H1 (cell line): ENCODE results near the gene RAD51D. TPM values are rescaled to one million over a fixed set of nuclear protein-coding genes. Genes with fewer than 3 reads are reported as not detected.

ENCODE experiments used
- CTCF ChIA-PET: fragments of 300-600 bp; sonication (Branson Sonifier 250); formaldehyde crosslinking; loops from one replicate; lab custom pipeline; 2021; ENCODE audit not compliant: partially characterized antibody; lab: Charles Lee
- POLR2A ChIA-PET: fragments of 300-600 bp; sonication (Branson Sonifier 250); formaldehyde crosslinking; loops from one replicate; lab custom pipeline; 2021; ENCODE audit warnings: inconsistent platforms; ENCODE audit not compliant: partially characterized antibody; lab: Charles Lee
- DNase-seq, 2 experiments: peaks; one replicate each; pipeline versions ENCODE4 v3.0.0 to v3.0.0-alpha.2; 2010 to 2022; ENCODE audit warnings: low spot score in 2 of 2, low read depth in 1 of 2, mixed read lengths in 1 of 2
- FAIRE-seq: peaks from 2 replicates; lab custom pipeline; 2011; peaks lifted over from hg19 to GRCh38; lab: Jason Lieb, UNC
- H2AFZ ChIP-seq: 2 replicates; pipeline ENCODE4 v1.8.1; 2012; ENCODE audit warnings: low read length, inconsistent platforms
- H2AK5ac ChIP-seq: 2 replicates; pipeline ENCODE4 v1.6.1; 2013; ENCODE audit warnings: low read depth, low read length
- H2BK120ac ChIP-seq: replicated peaks from 2 replicates; pipeline ENCODE3; 2013; ENCODE audit warnings: low read depth, low read length, inconsistent platforms
- H2BK12ac ChIP-seq: 2 replicates; pipeline ENCODE4 v1.6.1; 2013; ENCODE audit warnings: low read depth, low read length
- H2BK15ac ChIP-seq: 2 replicates; pipeline ENCODE4 v1.6.1; 2013; ENCODE audit warnings: low read length
- H2BK20ac ChIP-seq: 2 replicates; pipeline ENCODE4 v1.6.1; 2013; ENCODE audit warnings: low read length
- H2BK5ac ChIP-seq: 2 replicates; pipeline ENCODE4 v1.6.1; 2013; ENCODE audit warnings: low read depth, low read length
- H3K14ac ChIP-seq: 2 replicates; pipeline ENCODE4 v1.6.1; 2013; ENCODE audit warnings: inconsistent platforms; ENCODE audit not compliant: insufficient read length
- H3K18ac ChIP-seq: 2 replicates; pipeline ENCODE4 v1.6.1; 2013; ENCODE audit warnings: low read length; ENCODE audit errors: extremely low read depth
- H3K23ac ChIP-seq: 2 replicates; pipeline ENCODE4 v1.6.1; 2013; ENCODE audit warnings: inconsistent platforms; ENCODE audit not compliant: insufficient read length
- H3K23me2 ChIP-seq: 2 replicates; pipeline ENCODE4 v1.6.1; 2013; ENCODE audit warnings: low read depth, low read length
- H3K27ac ChIP-seq: 2 replicates; pipeline ENCODE4 v1.6.1; 2011; ENCODE audit warnings: low read depth, low read length, inconsistent platforms
- H3K27me3 ChIP-seq, 4 experiments: replicated peaks in 1 of 4; 1 replicate in 1 of 4; 2 replicates in 3 of 4; pipeline versions ENCODE4 v1.6.1 to v1.8.1; 2011 to 2013; ENCODE audit warnings: low read length in 3 of 4, mild to moderate bottlenecking in 3 of 4, inconsistent platforms in 2 of 4, mixed read lengths in 2 of 4, moderate library complexity in 1 of 4; ENCODE audit not compliant: control insufficient read depth in 3 of 4, insufficient read depth in 3 of 4; ENCODE audit errors: extremely low read depth in 1 of 4
- H3K36me3 ChIP-seq, 4 experiments: 2 replicates each; pipeline versions ENCODE4 v1.6.1 to v1.8.1; 2011 to 2013; ENCODE audit warnings: mild to moderate bottlenecking in 4 of 4, low read length in 3 of 4, moderate library complexity in 2 of 4, control low read depth in 1 of 4, inconsistent platforms in 1 of 4; ENCODE audit not compliant: insufficient read depth in 4 of 4, control insufficient read depth in 2 of 4
- H3K4ac ChIP-seq: replicated peaks from 2 replicates; pipeline ENCODE3; 2013; ENCODE audit warnings: low read length, low read depth, mixed read lengths, inconsistent platforms; ENCODE audit not compliant: insufficient read length
- H3K4me1 ChIP-seq, 4 experiments: replicated peaks in 1 of 4; 1 replicate in 1 of 4; 2 replicates in 3 of 4; pipeline versions ENCODE4 v1.6.1 to v1.8.1; 2011 to 2013; ENCODE audit warnings: low read length in 3 of 4, inconsistent platforms in 2 of 4, mixed read lengths in 1 of 4; ENCODE audit not compliant: insufficient read depth in 4 of 4, control insufficient read depth in 3 of 4
- H3K4me2 ChIP-seq, 2 experiments: 2 replicates each; pipeline versions ENCODE4 v1.6.1 to v1.8.1; 2011 to 2013; ENCODE audit warnings: low read depth in 2 of 2, low read length in 2 of 2, control low read depth in 1 of 2, inconsistent platforms in 1 of 2, mild to moderate bottlenecking in 1 of 2; ENCODE audit not compliant: insufficient read depth in 1 of 2
- H3K4me3 ChIP-seq, 4 experiments: fragments of 200-600, 300-600 bp in 1 of 4; sonication (generic), shearing (Covaris generic), sonication (Bioruptor Twin) in 1 of 4; 2 replicates each; pipeline versions ENCODE4 v1.5.1 to v1.8.1; 2011 to 2016; ENCODE audit warnings: low read length in 4 of 4, low read depth in 3 of 4, control low read depth in 2 of 4, inconsistent platforms in 2 of 4, mild to moderate bottlenecking in 2 of 4, mixed read lengths in 1 of 4, moderate library complexity in 1 of 4; ENCODE audit not compliant: insufficient read depth in 2 of 4; ENCODE audit errors: extremely low read depth in 1 of 4
- H3K56ac ChIP-seq: replicated peaks from 2 replicates; pipeline ENCODE3; 2013; ENCODE audit warnings: low read depth, mild to moderate bottlenecking, mixed read lengths, low read length, inconsistent platforms; ENCODE audit not compliant: insufficient read length
- H3K79me1 ChIP-seq: 2 replicates; pipeline ENCODE4 v1.6.1; 2013; ENCODE audit warnings: low read depth, low read length, control low read depth
- H3K79me2 ChIP-seq, 2 experiments: 2 replicates each; pipeline versions ENCODE4 v1.6.1 to v1.8.1; 2012 to 2013; ENCODE audit warnings: low read length in 2 of 2, mild to moderate bottlenecking in 2 of 2, inconsistent platforms in 1 of 2; ENCODE audit not compliant: insufficient read depth in 2 of 2, control insufficient read depth in 1 of 2
- H3K9ac ChIP-seq, 4 experiments: replicated peaks in 1 of 4; 1 replicate in 1 of 4; 2 replicates in 3 of 4; pipeline versions ENCODE4 v1.6.1 to v1.8.1; 2011 to 2013; ENCODE audit warnings: low read depth in 3 of 4, low read length in 3 of 4, control low read depth in 2 of 4, mild to moderate bottlenecking in 2 of 4, moderate library complexity in 2 of 4, inconsistent platforms in 1 of 4; ENCODE audit errors: extremely low read depth in 1 of 4
- H3K9me3 ChIP-seq, 2 experiments: 2 replicates each; pipeline versions ENCODE4 v1.6.1 to v1.8.1; 2012 to 2013; ENCODE audit warnings: mild to moderate bottlenecking in 2 of 2, moderate library complexity in 2 of 2, control low read depth in 1 of 2, inconsistent platforms in 1 of 2, low read depth in 1 of 2, low read length in 1 of 2, mixed read lengths in 1 of 2; ENCODE audit not compliant: insufficient read depth in 2 of 2
- H4K20me1 ChIP-seq, 2 experiments: replicated peaks in 1 of 2; 2 replicates each; pipeline versions ENCODE3 to v1.8.1; 2011 to 2013; ENCODE audit warnings: inconsistent platforms in 2 of 2, low read length in 2 of 2, mild to moderate bottlenecking in 1 of 2; ENCODE audit not compliant: insufficient read depth in 2 of 2, control insufficient read depth in 1 of 2
- H4K5ac ChIP-seq: 2 replicates; pipeline ENCODE4 v1.6.1; 2013; ENCODE audit warnings: low read length, low read depth, mixed read lengths, inconsistent platforms; ENCODE audit not compliant: insufficient read length
- H4K8ac ChIP-seq: 2 replicates; pipeline ENCODE4 v1.8.0; 2013; ENCODE audit warnings: mild to moderate bottlenecking, moderate library complexity, low read length, inconsistent platforms; ENCODE audit not compliant: insufficient read depth; ENCODE audit errors: extremely low read depth
- H4K91ac ChIP-seq: replicated peaks from 2 replicates; pipeline ENCODE3; 2013; ENCODE audit warnings: low read length, mixed read lengths, inconsistent platforms; ENCODE audit not compliant: insufficient read length
- BACH1 ChIP-seq: IDR thresholded peaks from 2 replicates; pipeline ENCODE4 v1.6.1; 2012; ENCODE audit warnings: low read length, improper control_type of control experiment
- CHD1 ChIP-seq: IDR thresholded peaks from 2 replicates; pipeline ENCODE4 v1.6.1; 2012; ENCODE audit warnings: low read depth, low read length, improper control_type of control experiment
- WGBS, 2 experiments: shearing (Covaris generic) in 1 of 2; methylation state at CpG; one replicate each; pipeline versions ENCODE4 v1.1.6 to v1.1.7; 2013 to 2015; ENCODE audit warnings: low lambda C conversion rate in 2 of 2, mixed read lengths in 2 of 2, inconsistent platforms in 1 of 2, low coverage in 1 of 2, missing lambda C conversion rate in 1 of 2; ENCODE audit not compliant: insufficient replicate concordance in 2 of 2, insufficient coverage in 1 of 2, insufficient read length in 1 of 2; ENCODE audit errors: extremely low coverage in 1 of 2, missing lambda C conversion rate in 1 of 2; 5-methylcytosine and 5-hydroxymethylcytosine counted together
- polyA plus RNA-seq, 7 experiments: library from polyadenylated mRNA; depleted of rRNA in 3 of 7; stranded (reverse) in 5 of 7; unstranded in 2 of 7; fragments of >200 nt in 5 of 7; fragments of 200-250 nt in 2 of 7; gene quantifications; 1 replicate in 5 of 7; 2 replicates in 1 of 7; 4 replicates in 1 of 7; pipeline versions ENCODE4 v1.2.1 to v1.2.3, GENCODE V29; 2011 to 2013; ENCODE audit warnings: missing spikeins in 2 of 7, mixed read lengths in 2 of 7
- total RNA-seq: library from RNA; stranded (reverse); fragmentation: NEBNext Ultra II Directional; extraction: Animal tissue kit (Norgen Biotek cat#: 25700); gene quantifications from 2 replicates; pipeline ENCODE4 v1.2.1, GENCODE V29; 2021

Gene RAD51D
- total and polyA plus RNA-seq, 2 of the 8 experiments (the other 6 are each of a cell fraction or from before 2014, with no cell fraction given) = 10.2 to 12.9 TPM

GRCh38 chr17:35081638-35082037, 38.0 kb downstream of the RAD51D start:
- Histone ChIP-seq H3K79me1 (no peaks in the 10 kb centered on the region; the same call in 1 of the 2 replicates), H4K5ac (no peak overlapping the region), H2BK5ac (no peak overlapping the region), H3K4ac (no peak overlapping the region), H2BK20ac (no peak overlapping the region), H3K18ac (no peak overlapping the region), H3K79me2 (peaks cover 0 to 7% of the 10 kb centered on the region in 2 experiments; a peak in 1 of 4 replicates), H3K14ac (no peak overlapping the region), H3K23ac (no peak overlapping the region), H3K36me3 (no peaks in the 10 kb centered on the region), H3K4me3 (no peak overlapping the region), H3K9me3 (no peaks in the 10 kb centered on the region), H3K27me3 (no peaks in the 10 kb centered on the region), H2BK120ac (no peak overlapping the region), H3K56ac (no peak overlapping the region), H2AK5ac (no peak overlapping the region), H3K9ac (peak overlapping the region in 1 of 4 experiments; percentile 34; a peak in 1 of 7 replicates), H2BK12ac (no peak overlapping the region), H4K20me1 (no peaks in the 10 kb centered on the region), H3K23me2 (no peaks in the 10 kb centered on the region), H3K4me1 (peaks cover 0 to 11% (median 6%) of the 10 kb centered on the region in 4 experiments; a peak in 3 of 7 replicates), H2BK15ac (no peak overlapping the region), H4K8ac (no peak overlapping the region), H2AFZ (no peak overlapping the region), H3K4me2 (no peak overlapping the region), H4K91ac (no peak overlapping the region), H3K27ac (no peak overlapping the region)
- no peak for DNase-seq
- 92% methylated on average over 1 of the region's 1 CpG; no CpG with 5 or more reads in 1 of the 2 experiments for WGBS, 2 experiments
- TF ChIP-seq CHD1 (no peak), BACH1 (no peak)
- POLR2A ChIA-PET = interaction anchor here (1.8 kb wide), 1 partner anchor 71 kb away, joined by 9 read pairs; no protein-coding TSS in a partner anchor
- no peak for FAIRE-seq
- CTCF ChIA-PET = interaction anchor here (0.7 to 1.2 kb wide), 2 partner anchors 13 to 288 kb away, joined by 3 read pairs; no protein-coding TSS in a partner anchor
